GM18498 (cell line): ENCODE data around the gene TANC1.

ENCODE experiments used
- ATAC-seq: cut with Tn5 transposase; IDR thresholded peaks from one replicate; pipeline ENCODE4 v1.9.1; 2021; ENCODE audit warnings: mild to moderate bottlenecking, moderate library complexity; ENCODE audit not compliant: unreplicated experiment

The TANC1 gene

DNA sequence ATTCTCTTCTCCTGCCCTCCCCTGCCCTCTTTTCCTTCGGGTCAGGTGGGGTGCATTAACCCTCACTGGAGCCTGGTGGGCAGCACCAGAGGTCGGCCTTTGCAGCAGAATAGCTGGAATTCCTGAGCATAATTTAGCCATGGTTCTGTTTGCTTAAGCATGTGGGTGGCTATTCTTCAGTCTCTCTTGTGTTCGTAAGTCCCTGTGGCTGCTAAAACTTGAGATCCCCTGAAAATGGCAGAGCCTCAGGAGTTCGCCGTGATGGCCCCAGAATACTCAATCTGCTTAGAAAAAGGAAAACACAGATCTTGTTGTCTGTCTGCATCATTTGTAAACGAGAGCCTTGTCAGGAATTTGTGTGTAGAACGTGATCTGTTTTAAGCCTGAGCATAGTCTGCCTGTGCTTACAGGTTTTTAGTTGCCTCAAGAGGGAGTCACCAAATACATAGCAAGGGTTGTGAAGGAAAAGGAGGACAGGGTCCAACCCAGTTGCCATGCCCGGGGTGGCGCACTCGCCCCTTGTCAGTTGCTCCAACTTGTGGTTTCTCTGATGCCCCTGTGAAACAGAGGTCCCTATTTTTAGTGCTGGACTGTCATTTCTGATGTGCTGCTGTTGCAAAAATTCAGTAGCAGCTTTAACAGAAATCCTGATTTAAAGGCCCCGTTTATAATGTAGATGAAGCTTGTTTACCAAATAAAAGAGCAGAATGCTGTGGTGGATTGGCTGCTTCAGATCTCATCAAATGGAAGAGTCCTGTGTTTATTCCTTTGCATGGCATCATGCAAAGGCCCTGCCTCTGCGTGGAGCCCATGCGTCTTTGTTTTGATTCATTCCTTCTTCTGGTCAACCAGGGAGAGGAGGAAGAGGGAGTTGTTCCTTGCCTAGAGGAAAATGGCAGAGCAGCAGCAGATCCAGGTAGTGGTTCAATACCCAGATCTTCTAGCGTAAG, 243.3 kb downstream of the TANC1 start:
- ATAC-seq: no peak

DNA sequence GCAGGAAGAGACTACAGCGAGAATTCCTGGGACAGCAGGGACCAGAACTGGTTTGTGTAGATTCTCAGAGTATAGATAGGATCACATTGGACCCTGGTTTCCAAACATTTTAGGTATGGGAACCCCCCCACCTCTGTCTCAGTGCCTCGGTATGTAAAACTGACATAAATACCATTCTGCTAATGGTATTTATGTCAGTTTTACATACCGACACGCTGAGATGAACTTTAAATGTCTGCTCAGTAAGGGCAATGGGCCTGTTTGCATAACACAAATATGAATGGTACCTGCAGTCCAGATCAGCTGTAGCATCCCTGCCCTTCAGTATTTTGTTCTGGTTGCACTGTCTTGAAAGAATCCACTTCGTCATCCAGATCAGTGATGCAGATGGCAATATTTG, 244.9 kb downstream of the TANC1 start:
- ATAC-seq: no peak

DNA sequence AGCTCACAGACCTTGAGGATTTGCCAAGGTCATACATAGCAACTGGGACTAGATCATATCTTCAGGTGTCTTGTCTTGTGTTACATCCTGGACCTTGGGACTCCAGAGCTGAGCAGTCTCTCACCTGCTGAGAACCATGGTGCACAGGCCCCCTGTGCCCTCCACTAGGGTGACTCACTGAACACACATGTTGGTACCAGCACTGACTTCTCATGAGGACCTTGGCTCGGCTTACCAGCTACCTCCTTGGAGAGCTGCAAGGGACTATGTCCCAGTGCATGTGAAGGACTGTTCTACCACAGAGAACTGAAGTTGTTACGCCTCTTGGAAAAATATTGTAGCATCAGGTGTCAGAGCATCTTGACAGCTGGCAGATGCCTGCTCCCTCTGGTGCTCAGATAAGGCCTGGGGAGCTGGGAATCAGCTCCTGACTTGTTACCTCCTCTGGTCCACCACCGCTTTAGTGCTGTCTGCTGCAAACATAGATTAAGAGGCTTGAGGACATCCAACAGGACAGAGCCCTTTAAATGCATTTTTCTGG, 246.0 kb downstream of the TANC1 start:
- no peak for ATAC-seq

DNA sequence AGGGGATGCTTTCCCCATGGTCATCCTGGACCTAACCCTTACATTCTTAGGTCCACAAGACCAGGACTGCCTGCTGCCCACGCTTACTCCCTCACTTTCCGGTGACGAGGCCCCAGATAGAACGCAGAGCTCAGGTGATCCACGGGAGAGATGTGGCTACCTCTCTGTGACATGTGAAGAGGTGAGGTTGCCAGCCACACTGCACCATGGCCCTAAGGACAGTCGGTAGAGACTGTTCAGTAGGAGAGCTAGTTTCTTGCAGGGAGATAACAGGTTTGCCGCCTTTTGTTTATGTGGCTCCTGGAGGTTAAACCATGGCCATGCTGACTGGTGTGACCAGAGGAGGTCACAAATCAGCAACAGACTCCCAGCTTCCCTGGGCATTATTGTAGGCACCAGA, 246.7 kb downstream of the TANC1 start:
- ATAC-seq: no peak

DNA sequence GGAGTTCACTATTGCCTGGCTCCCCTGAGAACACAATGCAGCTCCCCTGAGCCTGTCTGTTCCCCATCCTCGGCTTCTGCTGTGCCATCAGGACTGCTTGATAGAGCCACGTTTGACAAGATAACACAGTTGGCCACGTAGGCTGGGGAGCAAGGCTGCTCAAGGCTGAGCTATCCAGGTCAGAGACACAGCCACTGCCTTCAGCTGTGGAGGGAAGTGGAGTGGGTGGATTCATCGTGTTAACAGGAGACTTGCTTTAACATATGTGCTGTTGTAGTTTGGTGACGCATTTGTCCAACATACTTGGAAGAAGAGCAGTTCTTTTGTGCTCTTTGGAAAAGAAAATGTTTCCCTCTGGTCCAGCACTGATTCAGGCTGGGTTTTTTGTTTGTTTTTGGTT, 249.2 kb downstream of the TANC1 start:
- ATAC-seq: no peak

DNA sequence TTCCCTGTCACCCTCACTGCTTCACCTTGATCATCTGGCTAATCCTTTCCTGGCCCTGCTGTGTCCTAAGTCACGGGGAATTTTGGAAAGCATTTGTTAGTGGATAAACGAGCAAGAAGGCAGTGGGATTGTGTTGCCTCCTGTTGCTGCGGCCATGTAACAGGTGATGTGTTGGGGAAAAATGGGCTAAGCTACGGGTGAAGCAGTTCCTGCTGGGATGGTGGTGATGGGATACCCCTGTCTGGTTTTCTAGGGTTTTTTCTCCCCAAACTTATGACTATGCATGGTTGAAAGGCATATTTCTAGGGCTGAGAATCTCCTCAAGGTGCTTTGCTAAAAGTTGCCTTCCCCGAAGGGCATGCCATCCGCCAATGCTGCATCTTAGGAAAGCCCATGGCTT, 249.9 kb downstream of the TANC1 start:
- ATAC-seq: no peak

DNA sequence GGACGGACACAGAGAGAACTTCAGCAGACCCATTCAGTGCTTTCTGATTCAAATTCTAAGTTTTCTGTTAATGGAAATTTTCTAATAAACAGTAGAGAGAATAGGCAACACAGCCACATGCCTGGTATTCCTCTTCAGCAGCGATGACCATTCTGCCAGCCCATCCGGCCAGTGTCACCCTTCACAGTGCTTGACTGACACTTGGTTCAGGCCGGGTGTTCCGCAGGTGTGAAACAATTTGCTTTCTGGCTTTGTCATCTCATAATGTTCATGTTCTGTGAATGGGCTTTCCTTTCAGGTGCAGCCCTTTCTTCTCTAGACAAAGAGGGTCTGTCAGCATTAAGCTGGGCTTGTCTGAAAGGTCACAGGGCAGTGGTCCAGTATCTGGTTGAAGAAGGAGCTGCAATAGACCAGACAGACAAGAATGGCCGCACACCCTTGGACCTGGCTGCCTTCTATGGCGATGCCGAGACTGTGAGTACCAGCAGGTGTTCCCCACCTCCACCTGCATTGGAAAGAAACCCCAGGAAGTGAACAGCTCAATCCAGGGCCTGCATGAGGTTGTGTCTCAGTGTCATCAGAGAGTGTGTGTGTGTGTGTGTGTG, 251.1 kb downstream of the TANC1 start:
- no peak for ATAC-seq

DNA sequence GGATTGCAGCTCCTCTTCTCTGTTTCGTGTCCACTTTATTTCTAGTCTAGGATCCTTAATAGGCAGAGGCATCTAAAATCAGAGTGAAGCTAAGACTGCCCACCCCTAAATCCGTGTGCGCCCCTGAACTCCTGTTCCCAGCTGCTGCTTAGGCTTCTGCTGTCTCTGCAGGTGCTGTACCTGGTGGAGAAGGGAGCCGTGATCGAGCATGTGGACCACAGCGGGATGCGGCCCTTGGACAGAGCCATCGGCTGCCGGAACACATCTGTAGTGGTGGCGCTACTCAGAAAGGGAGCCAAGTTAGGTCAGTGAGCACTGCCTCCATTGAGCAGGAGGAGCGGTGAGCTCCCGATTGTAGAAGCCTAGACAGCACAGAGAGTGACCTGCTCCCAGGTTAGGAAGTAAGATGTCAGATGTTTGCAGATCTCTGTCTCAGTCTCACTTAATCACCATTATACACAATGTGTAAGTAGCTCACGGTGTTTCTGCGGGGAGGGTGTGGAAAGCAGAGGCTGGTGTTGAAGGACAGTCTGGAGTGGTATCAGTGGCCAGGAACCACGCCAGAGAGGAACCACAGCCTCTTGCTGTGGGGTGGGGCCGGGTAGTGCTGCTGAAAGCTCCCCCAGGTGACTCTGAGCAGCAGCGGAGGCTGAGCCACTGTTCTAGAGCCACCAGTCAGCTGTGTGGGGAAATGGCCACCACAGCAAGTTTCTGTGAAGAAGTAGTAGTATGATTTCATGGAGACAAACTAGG, 255.8 kb downstream of the TANC1 start:
- no peak for ATAC-seq

DNA sequence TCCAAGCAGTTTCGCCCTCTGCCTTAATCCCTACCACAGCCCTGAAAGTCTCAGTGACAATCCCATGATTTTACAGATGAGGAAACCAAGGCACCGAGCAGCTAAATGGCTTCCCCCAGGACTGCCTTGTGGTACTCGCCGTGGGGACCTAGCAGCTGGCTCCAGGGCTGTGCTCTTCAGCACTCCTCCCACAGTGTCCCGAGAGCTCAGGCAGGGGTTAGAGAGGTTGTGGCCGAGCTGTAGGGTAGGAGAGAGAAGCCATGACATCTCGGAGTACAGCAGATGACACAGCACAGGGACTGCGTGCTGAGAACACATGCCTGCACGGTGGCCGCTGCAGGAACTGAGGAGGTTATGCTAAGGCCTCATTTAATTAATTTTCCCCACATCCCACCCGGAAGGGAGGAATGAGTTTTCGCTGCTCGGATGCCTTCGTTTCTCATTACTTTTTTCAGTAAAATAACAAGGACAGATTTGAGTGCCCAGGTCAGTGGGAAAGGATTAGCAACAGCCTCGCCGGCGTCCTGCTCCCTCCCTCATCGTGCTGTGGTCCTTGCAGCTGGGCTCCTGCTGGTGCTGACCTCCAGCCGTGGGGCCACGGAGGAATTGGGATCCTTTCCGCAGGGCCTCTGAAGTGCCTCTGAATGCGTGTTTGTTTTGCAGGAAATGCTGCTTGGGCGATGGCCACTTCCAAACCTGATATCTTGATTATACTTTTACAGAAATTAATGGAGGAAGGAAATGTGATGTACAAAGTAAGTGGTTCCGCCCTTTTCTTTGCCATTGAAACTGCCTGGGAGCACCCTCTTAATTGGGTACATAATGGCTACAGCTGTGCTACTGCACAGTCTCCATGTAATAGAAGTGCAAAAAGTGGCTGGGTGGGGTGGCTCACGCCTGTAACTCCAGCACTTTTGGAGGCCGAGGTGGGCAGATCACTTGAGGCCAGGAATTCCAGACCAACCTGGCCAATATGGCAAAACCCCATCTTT, 256.9 kb downstream of the TANC1 start:
- ATAC-seq: no peak

DNA sequence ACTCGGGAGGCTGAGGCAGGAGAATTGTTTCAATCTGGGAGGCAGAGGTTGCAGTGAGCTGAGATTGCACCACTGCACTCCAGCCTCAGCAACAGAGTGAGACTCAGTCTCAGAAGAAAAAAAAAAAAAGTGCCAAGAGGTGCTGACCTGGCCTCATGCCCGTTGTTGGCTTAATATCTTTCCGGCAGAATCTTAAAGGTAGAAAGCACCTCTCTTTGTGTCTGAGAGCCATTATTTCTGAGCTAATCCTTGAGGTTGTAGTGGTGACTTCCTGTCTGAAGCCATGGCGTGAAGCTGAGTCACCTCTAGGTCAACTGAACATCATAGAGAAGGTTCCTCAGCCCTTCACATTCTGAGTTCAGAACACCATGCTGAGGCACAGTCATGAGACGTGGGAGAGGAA, 257.6 kb downstream of the TANC1 start:
- ATAC-seq: peak; percentile 72

DNA sequence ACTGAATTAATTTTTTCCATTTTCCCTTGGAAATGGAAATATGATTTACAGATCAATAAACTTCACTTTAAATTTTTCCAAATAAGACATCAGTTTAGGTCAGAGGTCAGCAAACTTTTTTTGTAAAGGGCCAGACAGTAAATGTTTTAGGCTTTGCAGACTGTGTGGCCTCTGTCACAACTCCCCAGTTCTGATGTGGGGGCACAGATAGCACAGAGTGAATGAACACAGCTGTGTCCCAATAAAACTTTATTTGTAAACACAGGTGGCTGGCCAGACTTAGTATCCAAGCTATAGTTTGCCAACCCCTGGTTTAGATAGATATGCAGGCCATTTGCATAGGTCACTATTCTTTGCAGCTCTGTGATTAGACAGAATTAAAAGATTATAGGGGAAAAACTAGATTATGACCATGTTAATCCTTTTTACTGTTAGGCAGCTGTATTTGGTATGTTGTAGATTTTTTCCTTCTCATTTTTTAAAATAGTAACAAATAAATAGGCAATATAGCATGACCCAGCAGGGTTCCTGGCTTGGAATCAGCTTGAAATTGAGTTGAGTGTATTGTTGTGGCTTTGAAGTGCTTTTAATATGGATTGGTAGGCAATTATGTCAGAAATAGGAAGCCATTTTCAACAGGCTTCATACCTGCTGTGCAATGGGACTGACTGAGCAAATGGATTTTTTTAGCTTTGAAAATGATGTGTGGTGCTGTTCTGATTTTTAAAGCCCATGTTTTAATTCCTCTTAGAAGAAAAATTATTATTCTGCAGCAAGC, 258.4 kb downstream of the TANC1 start:
- no peak for ATAC-seq

DNA sequence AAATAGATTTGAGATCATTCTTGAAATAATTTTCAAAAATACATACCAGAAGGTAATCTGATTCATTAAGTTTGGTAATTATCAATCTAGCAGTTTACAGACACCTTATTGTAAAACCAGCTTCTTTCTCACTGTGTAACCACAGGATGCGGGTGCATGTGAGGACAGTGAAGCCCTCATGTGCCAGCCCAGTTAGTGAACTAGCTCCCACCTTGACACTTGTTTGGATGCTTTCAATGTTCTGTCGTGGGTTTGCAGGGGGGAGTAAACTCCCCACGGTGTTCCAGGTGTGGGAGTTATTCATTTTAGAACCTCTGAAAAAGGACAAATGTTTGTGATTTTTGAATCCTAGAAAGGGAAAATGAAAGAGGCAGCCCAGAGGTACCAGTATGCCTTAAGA, 259.0 kb downstream of the TANC1 start:
- ATAC-seq: no peak

DNA sequence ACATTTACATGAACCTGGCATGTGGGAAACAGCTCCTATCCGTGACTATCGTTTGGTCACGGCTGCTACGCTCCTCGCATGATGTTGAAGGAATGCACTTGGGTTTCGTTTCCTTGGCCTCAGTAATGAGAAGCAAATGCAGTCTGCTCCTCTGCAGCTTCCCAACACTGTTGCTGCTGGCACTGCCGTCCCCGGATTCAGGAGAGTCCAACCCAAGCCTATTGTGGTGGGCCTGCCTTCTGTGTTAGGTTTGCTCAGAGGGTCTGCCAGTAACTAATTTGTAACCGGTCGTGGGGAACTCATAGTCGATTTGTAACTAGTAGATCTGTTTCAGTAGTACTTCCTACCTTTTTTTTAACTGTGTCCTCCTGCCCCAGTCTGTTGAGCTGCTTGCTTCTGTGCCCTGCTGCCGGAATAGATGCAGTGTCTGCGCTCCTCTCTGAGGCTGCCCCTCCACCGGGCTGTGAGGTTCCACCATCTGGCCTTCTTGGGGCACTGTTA, 259.7 kb downstream of the TANC1 start:
- ATAC-seq: no peak

DNA sequence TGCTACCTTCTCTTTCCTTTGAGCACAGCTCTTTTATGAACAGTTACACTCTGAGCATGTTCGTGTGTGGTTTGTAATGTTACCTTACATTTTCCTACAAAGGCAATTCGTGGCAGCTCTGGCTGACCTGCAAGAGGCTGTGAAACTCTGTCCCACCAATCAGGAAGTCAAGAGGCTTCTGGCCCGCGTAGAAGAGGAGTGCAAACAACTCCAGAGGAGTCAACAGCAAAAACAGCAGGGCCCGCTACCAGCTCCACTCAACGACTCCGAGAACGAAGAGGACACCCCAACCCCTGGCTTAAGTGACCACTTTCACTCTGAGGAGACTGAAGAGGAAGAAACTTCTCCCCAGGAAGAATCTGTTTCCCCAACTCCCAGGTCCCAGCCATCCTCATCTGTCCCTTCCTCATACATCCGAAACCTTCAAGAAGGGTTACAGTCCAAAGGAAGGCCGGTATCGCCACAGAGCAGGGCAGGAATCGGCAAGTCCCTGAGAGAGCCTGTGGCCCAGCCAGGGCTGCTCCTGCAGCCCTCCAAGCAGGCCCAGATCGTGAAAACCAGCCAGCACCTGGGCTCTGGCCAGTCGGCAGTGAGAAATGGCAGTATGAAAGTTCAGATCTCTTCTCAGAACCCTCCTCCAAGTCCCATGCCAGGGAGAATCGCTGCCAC, 261.2 kb downstream of the TANC1 start:
- ATAC-seq: no peak

DNA sequence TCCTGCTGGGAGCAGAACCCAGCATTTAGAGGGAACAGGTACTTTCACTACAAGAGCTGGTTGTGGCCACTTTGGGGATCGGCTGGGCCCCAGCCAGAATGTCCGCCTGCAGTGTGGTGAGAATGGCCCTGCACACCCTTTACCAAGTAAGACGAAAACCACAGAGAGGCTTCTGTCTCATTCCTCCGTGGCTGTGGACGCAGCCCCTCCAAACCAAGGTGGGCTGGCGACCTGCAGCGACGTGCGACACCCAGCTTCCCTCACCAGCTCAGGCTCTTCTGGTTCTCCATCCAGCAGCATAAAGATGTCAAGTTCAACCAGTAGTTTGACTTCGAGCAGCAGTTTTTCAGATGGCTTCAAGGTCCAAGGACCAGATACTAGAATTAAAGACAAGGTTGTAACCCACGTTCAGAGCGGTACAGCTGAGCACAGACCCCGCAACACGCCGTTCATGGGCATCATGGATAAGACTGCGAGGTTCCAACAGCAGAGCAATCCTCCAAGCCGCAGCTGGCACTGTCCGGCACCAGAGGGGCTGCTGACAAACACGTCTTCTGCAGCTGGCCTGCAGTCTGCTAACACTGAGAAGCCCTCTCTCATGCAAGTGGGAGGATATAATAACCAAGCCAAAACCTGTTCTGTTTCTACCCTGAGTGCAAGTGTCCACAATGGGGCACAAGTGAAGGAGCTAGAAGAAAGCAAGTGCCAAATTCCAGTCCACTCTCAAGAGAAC, 261.9 kb downstream of the TANC1 start:
- no peak for ATAC-seq

DNA sequence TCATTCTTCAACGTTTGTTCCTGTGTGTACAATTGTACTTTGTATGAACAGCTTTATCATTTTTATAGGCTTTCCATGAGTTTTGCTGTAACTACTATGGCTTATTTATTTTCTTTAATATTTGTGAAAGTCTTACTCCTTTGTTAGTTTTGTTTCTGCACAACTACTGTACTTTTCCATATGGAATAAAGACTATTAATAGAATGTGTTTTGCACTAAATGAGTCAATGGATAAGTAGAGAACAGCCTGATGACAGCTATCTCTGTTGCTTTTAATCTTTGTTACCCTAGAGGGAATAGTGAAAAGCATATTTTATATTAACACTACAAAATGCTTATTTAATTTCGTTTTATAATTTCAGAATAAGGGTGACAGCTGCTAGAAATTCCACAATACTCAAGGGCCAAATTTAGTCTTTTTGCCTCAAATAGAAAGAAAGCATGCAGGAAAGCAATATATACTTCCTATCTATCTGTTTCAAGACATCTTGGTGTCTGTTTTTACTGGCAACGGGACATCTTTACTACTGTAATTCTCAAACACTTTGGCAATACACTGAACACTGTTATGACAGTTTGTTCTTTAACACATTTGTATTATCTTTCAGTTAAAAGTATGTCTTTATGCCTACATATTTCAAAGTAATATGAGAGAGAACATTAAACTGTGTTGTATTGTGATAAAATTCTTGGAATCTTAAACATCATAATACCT, 264.2 kb downstream of the TANC1 start:
- ATAC-seq: no peak

DNA sequence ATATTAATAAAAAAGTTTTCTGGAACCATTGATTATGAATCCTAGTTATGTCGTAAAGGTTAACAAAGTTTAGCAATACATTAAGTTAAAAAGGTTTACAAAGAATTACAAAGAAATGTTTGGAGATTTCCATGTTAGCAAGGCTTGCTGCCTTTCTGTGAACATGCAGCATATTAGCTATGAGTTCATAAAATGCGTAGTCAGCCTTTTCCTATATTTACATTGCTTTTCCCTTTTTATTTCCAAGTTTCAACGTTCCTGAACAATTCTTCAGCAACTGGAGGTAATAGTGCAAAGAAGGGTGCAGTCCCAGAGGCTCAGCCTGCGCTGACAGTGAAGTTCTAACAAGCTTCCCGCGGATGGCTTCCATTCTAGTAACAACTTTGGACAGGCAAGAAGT, 266.4 kb downstream of the TANC1 start:
- no peak for ATAC-seq
